Activated CD4-positive, alpha-beta T cell treated with anti-CD3 and anti-CD28 coated beads, Interleukin-2, amount 50 U/mL, for 4 hours (primary cell): ENCODE results near the gene GRID1.

Source experiments
- DNase-seq, 2 experiments: peaks; one replicate each; pipeline ENCODE4 v3.0.0-alpha.2; 2020

Gene GRID1

GRCh38 chr10:86368987-86369386, 2.4 kb upstream of the GRID1 start:
- DNase-seq, result no peak

DNA sequence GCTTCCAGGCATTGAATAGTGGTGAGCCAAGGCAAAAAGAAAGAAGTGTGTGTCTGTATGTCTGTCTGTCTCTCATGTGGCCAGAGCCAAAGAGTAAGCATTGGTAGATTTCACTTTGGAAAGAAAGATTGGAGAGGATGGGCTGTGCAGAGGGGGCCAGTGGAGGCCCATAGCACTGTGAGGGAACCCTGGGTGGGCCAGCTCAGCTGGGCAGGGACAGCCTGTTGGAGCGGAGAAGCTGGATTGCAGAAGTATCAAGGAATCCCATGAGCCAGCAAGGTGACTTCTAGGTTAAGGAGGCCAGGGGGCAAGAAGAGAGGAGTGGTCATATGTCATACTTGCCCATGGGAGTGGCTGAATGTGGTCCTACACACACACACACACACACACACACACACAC, 1.5 kb upstream of the GRID1 start:
- no peak for DNase-seq

- no peak for DNase-seq
Observed at GRCh38 chr10:86367152-86367951, 757 bp upstream of the GRID1 start.

DNA sequence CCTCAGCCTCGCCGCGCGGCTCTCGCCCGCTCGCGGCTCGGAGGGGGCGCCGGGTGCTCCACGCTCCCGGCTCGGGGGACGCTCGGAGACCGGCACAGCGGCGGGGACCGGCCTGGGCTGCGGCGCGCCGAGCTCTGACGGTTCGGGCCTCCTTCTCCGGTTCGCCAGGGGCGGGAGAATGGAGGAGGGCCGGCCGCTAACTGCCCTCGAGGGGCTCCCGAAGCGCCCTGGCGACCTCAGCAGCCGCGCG, 232 bp upstream of the GRID1 start:
- DNase-seq, result no peak

DNA sequence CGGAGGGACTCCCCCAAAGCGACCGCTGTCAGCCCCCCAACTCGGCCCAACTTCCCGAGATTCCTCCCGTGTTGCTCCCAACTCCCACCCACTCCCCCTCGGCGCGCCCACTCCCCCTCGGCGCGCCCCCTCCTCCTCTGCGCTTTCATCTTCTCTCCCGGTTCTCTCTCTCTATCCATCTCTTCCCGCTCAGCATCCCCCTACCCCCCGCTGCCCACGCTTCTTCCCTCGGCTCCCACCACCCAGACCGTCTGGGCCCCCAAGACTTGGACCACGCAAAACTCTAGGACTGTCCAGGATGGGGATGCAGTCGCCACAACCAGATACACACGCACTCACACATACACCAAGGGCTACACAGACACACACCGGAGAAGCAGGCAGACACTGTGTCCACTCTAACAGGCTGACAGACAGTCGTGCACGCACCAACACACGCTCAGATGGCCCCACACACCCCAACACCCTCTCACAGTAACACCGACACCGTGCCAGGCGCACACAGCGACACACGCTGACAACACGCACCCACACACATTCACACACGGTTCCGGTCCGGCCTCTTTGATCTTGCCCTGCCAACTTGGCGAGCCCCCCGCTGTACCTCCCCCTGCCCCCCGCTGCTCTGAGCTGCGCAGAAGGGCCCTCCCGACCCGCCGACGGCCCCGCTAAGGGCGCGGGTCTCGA, 1.1 kb downstream of the GRID1 start:
- no peak for DNase-seq

- no peak for DNase-seq
Observed at GRCh38 chr10:86364491-86365345, 1.9 kb downstream of the GRID1 start.

GRCh38 chr10:86363833-86364490, 2.6 kb downstream of the GRID1 start:
- DNase-seq, result no peak

DNA sequence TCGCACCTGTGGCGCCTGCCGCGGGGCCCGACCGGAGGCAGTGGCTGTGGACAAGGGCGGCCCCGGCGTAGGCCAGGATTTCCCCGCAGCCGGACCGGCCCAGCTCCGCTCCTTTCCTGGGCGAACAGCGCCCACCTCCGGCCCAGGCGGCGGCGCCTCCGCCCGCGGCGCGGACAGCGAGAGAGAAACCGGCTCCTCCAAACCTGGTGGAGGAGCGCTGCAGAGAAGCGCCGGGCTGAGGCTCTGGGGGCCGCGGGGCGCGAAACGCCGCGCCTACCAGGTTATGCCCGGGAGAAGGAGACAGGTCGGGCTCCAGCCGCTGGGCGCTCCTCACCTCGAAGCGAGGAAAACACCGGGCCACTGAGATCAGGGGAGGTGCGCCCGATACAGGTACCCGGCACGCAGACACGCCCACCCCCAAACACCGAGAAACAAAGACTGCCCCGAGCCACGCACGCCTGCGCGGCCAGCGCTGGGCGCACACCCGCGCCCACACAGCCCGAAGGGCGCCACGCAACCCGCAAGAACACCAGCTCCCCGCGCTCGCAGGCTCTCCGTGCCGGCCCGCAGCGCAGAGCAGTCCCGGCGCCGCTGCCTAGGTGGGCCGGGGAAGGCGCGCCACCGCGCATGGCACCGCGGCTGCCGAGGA, 3.3 kb downstream of the GRID1 start:
- DNase-seq, result no peak

DNA sequence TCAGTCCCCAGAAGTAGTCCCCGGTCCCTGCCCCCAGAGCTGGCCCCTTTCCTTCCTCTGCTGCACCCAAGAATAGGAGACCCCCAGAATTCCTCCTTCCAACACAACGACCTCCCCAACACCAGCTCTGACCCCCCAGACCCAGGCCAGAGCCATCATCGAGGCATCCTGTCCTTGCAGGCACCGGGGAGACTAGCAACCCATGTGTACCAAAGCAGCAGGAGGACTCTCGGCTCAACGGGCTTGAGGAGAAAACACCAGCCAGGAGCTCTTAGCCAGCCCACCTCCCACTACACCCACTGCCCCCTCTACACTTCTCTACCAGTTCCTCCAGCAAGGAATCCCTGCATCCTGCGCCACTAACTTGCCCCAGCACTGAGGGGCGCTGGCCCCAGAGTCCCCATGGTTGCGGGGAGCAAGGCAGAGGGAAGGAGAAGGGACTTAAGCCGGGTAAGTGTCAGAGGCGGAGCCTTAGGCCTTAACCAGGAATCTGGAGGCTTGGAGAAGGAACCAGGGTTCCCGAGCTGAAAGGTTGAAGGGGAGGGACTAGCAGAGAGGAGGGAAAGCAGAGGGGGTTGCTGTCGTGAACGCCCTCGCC, 3.9 kb downstream of the GRID1 start:
- DNase-seq, result no peak

DNA sequence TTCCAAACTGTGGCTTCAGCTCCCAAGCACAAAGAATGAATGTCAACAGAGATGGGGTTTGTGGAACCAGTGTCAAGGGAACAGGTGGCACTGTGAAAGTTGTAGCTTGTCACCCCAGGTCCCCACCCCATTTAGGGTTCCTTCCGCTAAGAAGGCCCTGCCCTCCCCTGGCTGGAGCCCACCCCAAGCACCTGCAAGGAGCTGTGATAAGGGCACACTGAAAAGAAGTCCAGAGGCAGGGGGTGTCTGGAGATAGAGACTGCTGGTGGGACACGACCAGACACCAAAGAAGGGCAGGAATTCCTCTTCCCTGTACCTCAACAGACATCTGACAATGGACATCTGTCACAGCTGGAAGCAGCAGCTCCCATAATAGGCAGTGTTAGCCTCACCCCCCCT, 4.5 kb downstream of the GRID1 start:
- no peak for DNase-seq

DNA sequence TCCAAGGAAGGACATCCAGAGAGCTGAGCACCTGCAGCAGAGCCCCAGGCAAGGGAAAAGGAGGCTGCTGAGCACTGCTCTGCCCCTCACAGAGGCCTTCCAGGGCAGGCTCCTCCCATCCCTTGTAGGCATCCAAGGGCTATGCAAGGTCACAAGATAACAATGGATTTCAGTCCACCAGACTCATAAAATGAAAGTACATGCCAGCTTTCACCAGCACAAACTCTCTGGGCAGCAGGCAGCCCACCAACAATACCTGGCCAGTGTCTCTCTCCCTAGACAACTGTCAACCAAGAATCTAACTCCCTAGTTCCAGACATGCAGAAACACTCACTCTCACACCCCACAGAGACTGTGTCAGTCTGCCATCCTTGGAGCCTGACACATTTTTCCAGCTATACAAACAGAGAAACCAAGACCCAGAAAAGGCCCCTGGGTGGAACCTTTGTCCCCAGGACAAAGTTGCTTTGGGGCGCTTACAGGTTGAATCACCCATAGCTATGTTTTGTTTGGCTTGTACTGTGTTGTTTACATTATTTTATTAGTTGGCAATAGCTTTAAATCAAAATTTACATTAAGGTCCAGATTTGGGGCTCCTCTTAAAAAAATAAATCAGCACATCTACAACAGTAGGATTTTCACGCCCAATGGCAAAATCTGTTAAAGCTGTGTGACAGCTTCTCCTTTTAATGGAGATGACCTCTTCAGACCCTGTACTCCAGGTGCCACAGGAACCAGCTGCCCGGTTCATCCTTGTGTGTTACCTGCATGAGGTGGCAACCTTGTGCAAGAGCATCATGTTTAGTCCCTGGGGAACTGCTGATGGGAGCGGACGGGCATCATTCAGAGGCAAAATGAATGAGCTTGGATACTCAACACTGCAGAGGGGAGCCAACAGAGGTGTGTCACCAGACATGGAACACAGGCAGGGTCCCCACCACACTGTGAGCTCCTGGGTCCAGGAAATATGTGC, 5.2 kb downstream of the GRID1 start:
- DNase-seq, result no peak

- DNase-seq, result no peak
Observed at GRCh38 chr10:86360657-86361056, 5.9 kb downstream of the GRID1 start.

DNA sequence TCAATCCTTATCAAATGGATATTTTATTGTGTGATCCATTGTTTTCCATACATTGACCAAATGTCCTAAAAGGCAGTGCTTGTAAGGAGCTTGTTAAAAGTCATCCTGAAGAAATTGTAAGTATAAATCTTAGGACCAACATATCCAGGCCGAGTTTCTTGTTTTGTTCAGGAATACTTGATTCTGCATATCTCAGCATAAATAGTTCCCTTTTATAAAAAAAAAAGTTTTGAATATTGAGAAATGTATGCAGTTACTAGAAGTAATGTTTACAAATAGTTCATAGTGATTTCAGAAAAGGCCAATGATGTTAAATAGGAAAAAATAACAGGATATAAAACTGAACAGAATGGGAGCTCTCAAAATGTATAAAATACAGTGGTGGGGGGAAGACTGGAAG, 6.6 kb downstream of the GRID1 start:
- DNase-seq, result no peak

GRCh38 chr10:86359111-86359510, 7.5 kb downstream of the GRID1 start:
- no peak for DNase-seq

- DNase-seq, result no peak
Observed at GRCh38 chr10:86357676-86358075, 8.9 kb downstream of the GRID1 start.

- no peak for DNase-seq
Observed at GRCh38 chr10:86357041-86357440, 9.6 kb downstream of the GRID1 start.

DNA sequence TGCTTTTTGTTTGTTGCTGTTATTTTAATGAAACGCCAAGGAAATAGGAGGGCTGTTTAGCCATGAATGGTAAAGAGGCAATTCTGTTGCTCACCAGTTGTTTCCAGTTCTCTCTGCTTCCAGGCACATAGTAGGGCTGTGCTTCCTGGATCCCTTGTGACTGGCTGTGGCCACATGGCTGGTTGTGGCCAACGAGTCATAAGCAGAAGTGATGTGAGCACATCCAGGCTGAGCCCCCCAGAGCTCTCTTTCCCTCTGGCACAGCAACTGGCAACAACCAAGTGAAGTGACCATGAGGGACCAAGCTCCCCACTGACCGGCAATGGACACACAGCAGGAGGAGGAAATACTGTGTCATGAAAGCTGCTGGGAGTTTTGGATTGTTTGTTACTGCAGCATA, 10.3 kb downstream of the GRID1 start:
- DNase-seq, result no peak

DNA sequence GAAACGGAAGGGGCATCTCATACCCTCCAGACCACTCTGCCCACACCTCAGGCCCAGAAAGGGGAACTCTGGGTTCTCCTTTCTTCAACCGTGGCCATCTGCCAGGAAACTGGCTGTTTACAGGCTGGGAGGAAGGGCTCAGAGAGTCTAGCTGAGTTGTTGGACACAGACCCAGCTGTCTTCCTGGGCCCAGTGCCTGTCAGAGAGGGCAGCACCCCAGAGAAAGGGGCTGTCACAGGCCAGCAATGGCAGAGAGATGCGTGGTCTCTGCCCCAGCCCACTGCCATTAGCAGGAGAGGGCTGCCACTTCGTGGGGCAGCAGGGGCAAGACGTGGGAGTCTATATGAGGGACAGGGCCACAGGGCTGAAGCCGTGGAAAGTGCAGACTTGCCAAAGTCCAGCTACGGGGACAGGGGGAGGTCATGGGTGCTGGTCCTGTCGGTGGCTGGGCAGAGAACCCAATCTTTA, 11.0 kb downstream of the GRID1 start:
- no peak for DNase-seq

GRCh38 chr10:86354761-86355540, 11.6 kb downstream of the GRID1 start:
- DNase-seq, result no peak
